MCF 10A (cell line): ENCODE data around the gene FAM171A1. TPM values are rescaled to one million over a fixed set of nuclear protein-coding genes. Genes with fewer than 3 reads are reported as not detected.

Experiments used
- BruUV-seq: library from RNA; stranded (reverse); fragments of 400-500 nt; replicated peaks from 2 replicates; lab custom pipeline; 2021; lab: Mats Ljungman, UMichigan
- CTCF ChIA-PET: fragments of 300-600 bp; sonication (Branson Sonifier 250); formaldehyde crosslinking; extraction: SDS; loops from one replicate; lab custom pipeline; 2021; ENCODE audit warnings: antibody characterized with exemption, inconsistent platforms; lab: Yijun Ruan, JAX
- POLR2A ChIA-PET: fragments of 300-600, 350-650 bp; sonication (Branson Sonifier 250); formaldehyde crosslinking; extraction: SDS; loops from one replicate; lab custom pipeline; 2020; ENCODE audit warnings: antibody characterized with exemption, inconsistent platforms; lab: Yijun Ruan, JAX
- DNase-seq: peaks from one replicate; pipeline ENCODE4 v3.0.0-alpha.2; 2018; ENCODE audit not compliant: unreplicated experiment
- H3K27ac Mint-ChIP-seq: one replicate; pipeline ENCODE4 v1.8.0; 2022; ENCODE audit warnings: mild to moderate bottlenecking, low read depth, mixed read lengths; ENCODE audit not compliant: unreplicated experiment
- H3K27me3 Mint-ChIP-seq: one replicate; pipeline ENCODE4 v1.8.0; 2022; ENCODE audit warnings: mixed read lengths; ENCODE audit not compliant: insufficient read depth, unreplicated experiment
- H3K36me3 Mint-ChIP-seq: one replicate; pipeline ENCODE4 v1.8.0; 2022; ENCODE audit warnings: mild to moderate bottlenecking, moderate library complexity, mixed read lengths; ENCODE audit not compliant: insufficient read depth, unreplicated experiment
- H3K4me1 Mint-ChIP-seq: one replicate; pipeline ENCODE4 v1.8.0; 2022; ENCODE audit warnings: mixed read lengths; ENCODE audit not compliant: insufficient read depth, unreplicated experiment
- H3K4me3 Mint-ChIP-seq: one replicate; pipeline ENCODE4 v1.8.0; 2022; ENCODE audit warnings: mild to moderate bottlenecking, moderate library complexity, mixed read lengths; ENCODE audit not compliant: unreplicated experiment
- H3K9me3 Mint-ChIP-seq: one replicate; pipeline ENCODE4 v1.8.0; 2022; ENCODE audit warnings: mixed read lengths; ENCODE audit not compliant: unreplicated experiment
- CTCF ChIP-seq: fragments of 200-600 bp; IDR thresholded peaks from one replicate; pipeline ENCODE4 v1.8.0; 2022; ENCODE audit warnings: antibody characterized with exemption, mild to moderate bottlenecking; ENCODE audit not compliant: unreplicated experiment
- intact Hi-C: fragments of 100-400 bp; cut with micrococcal nuclease; formaldehyde crosslinking; loops from 2 replicates; pipeline ENCODE4 v1.14.1; 2022
- total RNA-seq: library from RNA; stranded (reverse); gene quantifications from 2 replicates; pipeline ENCODE4 v1.2.3, GENCODE V29; 2022

FAM171A1 gene
- total RNA-seq, 1 experiment from 2014 or later: 9.3 TPM

GRCh38 chr10:15167411-15168290, 203.4 kb downstream of the FAM171A1 start:
- ChIA-PET POLR2A (interaction anchor here (0.6 to 2.7 kb wide), 20 partner anchors 15 to 1466 kb away, joined by 3 to 18 read pairs (median 4); partner anchors contain the start of genes DCLRE1C, FAM171A1, RPP38 and SUV39H2), CTCF (interaction anchor here (0.6 to 1.7 kb wide), 10 partner anchors 16 to 1952 kb away, joined by 3 to 8 read pairs (median 3); no protein-coding TSS in a partner anchor)
- no TSS peak for BruUV-seq
- Mint-ChIP-seq H3K4me1 (peaks cover 19% of the 10 kb centered on the region), H3K27ac (peak overlapping the region; percentile 80), H3K4me3 (peak overlapping the region; percentile 87), H3K36me3 (peaks cover 7% of the 10 kb centered on the region), H3K9me3 (no peaks in the 10 kb centered on the region), H3K27me3 (no peaks in the 10 kb centered on the region)
- peak; percentile 32 for TF ChIP-seq CTCF
- intact Hi-C loops: loop anchor here (5.0 to 10.0 kb wide), 3 partner anchors 35 to 293 kb away; partner anchors contain the start of genes FAM171A1 and SUV39H2
- DNase-seq: peak; percentile 53

- Mint-ChIP-seq H3K36me3 (peaks cover 7% of the 10 kb centered on the region), H3K4me1 (peaks cover 14% of the 10 kb centered on the region), H3K4me3 (peak overlapping the region; percentile 87), H3K9me3 (no peaks in the 10 kb centered on the region), H3K27ac (no peak overlapping the region), H3K27me3 (no peaks in the 10 kb centered on the region)
- ChIA-PET CTCF (interaction anchor here (0.6 to 1.7 kb wide), 10 partner anchors 10 to 226 kb away, joined by 3 to 8 read pairs (median 3); no protein-coding TSS in a partner anchor), POLR2A (interaction anchor here (0.6 to 2.6 kb wide), 7 partner anchors 36 to 720 kb away, joined by 3 to 14 read pairs (median 5); partner anchors contain the start of genes DCLRE1C, FAM171A1, RPP38 and SUV39H2)
- DNase-seq: no peak
- TF ChIP-seq CTCF: no peak
- intact Hi-C loops: loop anchor here (5.0 to 10.0 kb wide), 3 partner anchors 36 to 292 kb away; partner anchors contain the start of genes FAM171A1 and SUV39H2
- BruUV-seq: no TSS peak
Measured at GRCh38 chr10:15166325-15166724, 204.8 kb downstream of the FAM171A1 start.

DNA sequence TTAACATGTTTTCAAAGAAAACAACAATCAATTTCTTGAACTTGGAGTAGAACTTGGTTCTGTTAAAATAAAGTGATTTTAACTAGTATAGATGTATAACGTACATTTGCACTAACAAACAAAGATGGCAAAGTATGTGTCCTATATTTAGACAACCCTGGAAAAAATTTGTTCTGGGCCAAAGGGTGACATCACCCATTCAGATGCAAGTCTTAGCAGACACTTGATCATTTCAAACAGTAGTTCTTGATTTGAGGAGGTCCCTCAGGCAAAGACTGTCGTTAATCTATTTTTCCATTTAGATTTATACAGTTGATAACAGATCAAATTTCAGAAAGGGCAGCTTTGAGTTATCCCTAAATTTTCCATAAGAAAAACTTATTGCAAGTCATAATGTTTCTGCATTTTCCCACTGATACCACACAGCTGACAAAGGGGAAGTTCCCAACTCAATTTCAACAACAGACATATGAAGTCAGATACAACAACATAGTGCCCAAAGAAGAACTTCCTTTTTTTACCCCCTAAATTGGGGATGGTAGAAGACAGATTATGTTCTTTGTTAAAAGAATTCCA, 207.7 kb downstream of the FAM171A1 start:
- ChIA-PET POLR2A (no interaction called here), CTCF (no interaction called here)
- Mint-ChIP-seq H3K27me3 (no peaks in the 10 kb centered on the region), H3K27ac (no peak overlapping the region), H3K4me3 (no peak overlapping the region), H3K4me1 (peaks cover 8% of the 10 kb centered on the region), H3K9me3 (no peaks in the 10 kb centered on the region), H3K36me3 (peaks cover 3% of the 10 kb centered on the region)
- no peak for TF ChIP-seq CTCF
- DNase-seq: no peak
- BruUV-seq: no TSS peak
- intact Hi-C loops: loop anchor here (10.0 kb wide), 1 partner anchor 289 kb away; the partner anchor contains the start of gene SUV39H2

Other genes starting within 250 kb of the FAM171A1 start
- 9.6 and 10.5 TPM in 2 replicates for gene NMT2, start 202.6 kb downstream of the FAM171A1 start, total RNA-seq